ENCODE measurements around the gene SCD5. TPM values are rescaled to one million over a fixed set of nuclear protein-coding genes. Genes with fewer than 3 reads are reported as not detected.
A peak's percentile ranks its signal among the peaks of the same experiment; 100 is the strongest.

SCD5 gene
- total RNA-seq, 6 donors from 2014 or later = 17.8 to 40.3 (median 25.3) TPM

GRCh38 chr4:82712561-82712960 lies 86.0 kb downstream of the SCD5 start:
- 91 to 95% methylated on average over 5 of the region's 5 CpGs for WGBS, 2 donors
- H3K4me3 ChIP-seq = no peak overlapping the region
- H3K4me1 ChIP-seq = peaks cover 4 to 12% (median 9%) of the 10 kb centered on the region in 4 donors
- ATAC-seq (ENCODE audit: low FRiP score in 2 of 2) = no peak
- no peak for DNase-seq
- no peaks in the 10 kb centered on the region for H3K27me3 ChIP-seq
- TF ChIP-seq POLR2AphosphoS5 (IDR thresholded peaks at IDR 0.05) = no peak
- TF ChIP-seq CTCF (IDR thresholded peaks at IDR 0.05) = no peak
- no peak for TF ChIP-seq EP300 (IDR thresholded peaks at IDR 0.05)
- TF ChIP-seq POLR2A (IDR thresholded peaks at IDR 0.05) = no peak
- no peaks in the 10 kb centered on the region for H3K9me3 ChIP-seq
- no peak overlapping the region for H3K27ac ChIP-seq
- no peaks in the 10 kb centered on the region for H3K36me3 ChIP-seq

GRCh38 chr4:82711158-82711785 lies 87.3 kb downstream of the SCD5 start:
- WGBS, 2 donors = 91 to 95% methylated on average over 6 to 7 of the region's 7 CpGs
- DNase-seq = no peak
- no peaks in the 10 kb centered on the region for H3K36me3 ChIP-seq
- H3K4me1 ChIP-seq = peaks cover 4 to 11% (median 9%) of the 10 kb centered on the region in 4 donors
- no peaks in the 10 kb centered on the region for H3K9me3 ChIP-seq
- no peak overlapping the region for H3K4me3 ChIP-seq
- no peak for ATAC-seq (ENCODE audit: low FRiP score in 2 of 2)
- TF ChIP-seq EP300 (IDR thresholded peaks at IDR 0.05) (no peak), POLR2A (IDR thresholded peaks at IDR 0.05) (no peak), POLR2AphosphoS5 (IDR thresholded peaks at IDR 0.05) (no peak), CTCF (IDR thresholded peaks at IDR 0.05) (no peak)
- no peak overlapping the region for H3K27ac ChIP-seq
- H3K27me3 ChIP-seq = no peaks in the 10 kb centered on the region

- Histone ChIP-seq H3K4me1 (peaks cover 0 to 4% (median 3%) of the 10 kb centered on the region in 4 donors), H3K9me3 (no peaks in the 10 kb centered on the region), H3K36me3 (no peaks in the 10 kb centered on the region), H3K4me3 (no peak overlapping the region), H3K27ac (no peak overlapping the region), H3K27me3 (no peaks in the 10 kb centered on the region)
- WGBS, 2 donors = 68 to 86% methylated on average over 2 to 4 of the region's 4 CpGs
- TF ChIP-seq POLR2A (IDR thresholded peaks at IDR 0.05) (no peak), POLR2AphosphoS5 (IDR thresholded peaks at IDR 0.05) (no peak), CTCF (IDR thresholded peaks at IDR 0.05) (no peak), EP300 (IDR thresholded peaks at IDR 0.05) (no peak)
- no peak for ATAC-seq (ENCODE audit: low FRiP score in 2 of 2)
- DNase-seq = no peak
These were observed 88.2 kb downstream of the SCD5 start for GRCh38 chr4:82710197-82710929.

- no peaks in the 10 kb centered on the region for H3K27me3 ChIP-seq
- no peak for DNase-seq
- H3K4me1 ChIP-seq = no peaks in the 10 kb centered on the region
- H3K27ac ChIP-seq = no peak overlapping the region
- 91 to 93% methylated on average over 1 of the region's 1 CpG for WGBS, 2 donors
- TF ChIP-seq POLR2AphosphoS5 (IDR thresholded peaks at IDR 0.05) = no peak
- no peak for TF ChIP-seq POLR2A (IDR thresholded peaks at IDR 0.05)
- no peaks in the 10 kb centered on the region for H3K9me3 ChIP-seq
- ATAC-seq (ENCODE audit: low FRiP score in 2 of 2) = no peak
- no peak overlapping the region for H3K4me3 ChIP-seq
- no peaks in the 10 kb centered on the region for H3K36me3 ChIP-seq
These were observed 89.6 kb downstream of the SCD5 start for GRCh38 chr4:82708982-82709381.

DNA sequence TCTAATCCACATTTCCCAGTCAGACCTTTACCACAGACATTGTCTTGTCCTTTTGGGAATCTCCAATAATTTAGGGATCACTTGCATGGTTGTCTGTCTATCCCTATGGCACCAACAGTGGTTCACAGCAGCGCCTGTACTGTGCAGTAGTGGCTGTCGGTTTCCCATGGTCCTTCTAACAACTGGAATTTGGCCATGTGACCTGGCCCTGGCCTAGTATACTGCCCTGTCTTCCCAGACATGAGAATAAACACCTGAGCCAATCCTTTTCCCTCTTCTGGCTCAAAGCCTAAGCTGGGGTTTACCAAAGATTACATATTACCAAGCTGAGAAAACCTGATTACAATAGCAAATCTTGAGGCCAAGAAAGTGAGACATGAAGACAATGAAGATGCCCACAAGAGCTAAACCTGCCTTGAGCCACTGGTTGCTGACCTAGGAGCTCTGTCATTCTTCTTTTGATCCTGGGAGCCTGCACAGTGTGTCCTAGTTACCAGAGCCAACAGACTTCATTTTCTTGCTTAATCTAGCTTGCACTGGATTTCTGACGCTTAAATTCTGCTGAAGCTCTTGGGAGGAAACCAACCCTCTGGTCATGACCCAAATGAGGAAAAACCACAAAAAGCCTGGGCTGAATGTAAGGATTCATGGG lies 92.1 kb downstream of the SCD5 start:
- TF ChIP-seq POLR2A (IDR thresholded peaks at IDR 0.05) (no peak), CTCF (IDR thresholded peaks at IDR 0.05) (no peak), EP300 (IDR thresholded peaks at IDR 0.05) (no peak), POLR2AphosphoS5 (IDR thresholded peaks at IDR 0.05) (no peak)
- H3K4me1 ChIP-seq = no peaks in the 10 kb centered on the region
- no peaks in the 10 kb centered on the region for H3K27me3 ChIP-seq
- H3K9me3 ChIP-seq = no peaks in the 10 kb centered on the region
- ATAC-seq (ENCODE audit: low FRiP score in 2 of 2) (peak in 1 of 2 donors; percentile 8), DNase-seq (no peak)
- H3K27ac ChIP-seq = no peak overlapping the region
- no peak overlapping the region for H3K4me3 ChIP-seq
- WGBS, 2 donors = 71 to 89% methylated on average over 3 of the region's 3 CpGs
- H3K36me3 ChIP-seq = no peaks in the 10 kb centered on the region

Measured in upper lobe of left lung (tissue), 6 donors.